ENCODE measurements around the gene MFAP5. TPM values are rescaled to one million over a fixed set of nuclear protein-coding genes. Genes with fewer than 3 reads are reported as not detected.

Gene MFAP5
- polyA plus RNA-seq, 1 donor (not counting 4 experiments of a cell fraction or from before 2014, with no cell fraction given), result 317 TPM

GRCh38 chr12:8695116-8695515 lies 32.5 kb upstream of the MFAP5 start:
- FAIRE-seq (no peak), DNase-seq (ENCODE audit: low read depth, low spot score) (no peak)
- H3K9me1 ChIP-seq (ENCODE audit: control insufficient read depth, extremely low read depth, insufficient read depth, low read length), result no peaks in the 10 kb centered on the region
- H3K9ac ChIP-seq (ENCODE audit: control insufficient read depth, extremely low read depth, insufficient read depth, low read length), result no peak overlapping the region
- dilution Hi-C loops (cut with MboI; ENCODE audit: extremely low pct_ligation_motif_present, low sequenced_read_pairs), result no loop called here
- H4K20me1 ChIP-seq (ENCODE audit: control insufficient read depth, extremely low read depth, insufficient read depth, low read length), result no peaks in the 10 kb centered on the region
- H3K36me3 ChIP-seq (ENCODE audit: control insufficient read depth in 2 of 2, extremely low read depth in 1 of 2, insufficient read depth in 2 of 2, low read length in 2 of 2), result no peaks in the 10 kb centered on the region
- no peak overlapping the region for H3K4me2 ChIP-seq (ENCODE audit: control insufficient read depth, extremely low read depth, insufficient read depth, low read depth, low read length)
- no peak overlapping the region for H3K4me3 ChIP-seq (ENCODE audit: control insufficient read depth in 2 of 3, extremely low read depth in 1 of 3, insufficient read depth in 2 of 3, low read depth in 1 of 3, low read length in 3 of 3)
- no peak overlapping the region for H2AFZ ChIP-seq (ENCODE audit: control insufficient read depth, low read length)
- H3K79me2 ChIP-seq (ENCODE audit: control insufficient read depth, insufficient read depth, low read length), result peaks cover 17% of the 10 kb centered on the region
- H3K9me3 ChIP-seq (ENCODE audit: control insufficient read depth, low read depth, low read length), result no peaks in the 10 kb centered on the region
- H3K27me3 ChIP-seq (ENCODE audit: control insufficient read depth, extremely low read depth, insufficient read depth, low read length), result no peaks in the 10 kb centered on the region
- no peak overlapping the region for H3K27ac ChIP-seq (ENCODE audit: control insufficient read depth, insufficient read depth, low read length)
- no peak for TF ChIP-seq EZH2 (IDR thresholded peaks at IDR 0.05; ENCODE audit: low read length)
- TF ChIP-seq CTCF (optimal IDR thresholded peaks at IDR 0.05 in 1 of 3, IDR thresholded peaks at IDR 0.05 in 1 of 3, conservative IDR thresholded peaks at IDR 0.05 in 1 of 3; ENCODE audit: extremely low read depth in 1 of 3, insufficient read depth in 2 of 3, low read length in 3 of 3), result no peak
- peaks cover 25% of the 10 kb centered on the region for H3K4me1 ChIP-seq (ENCODE audit: control insufficient read depth, extremely low read depth, insufficient read depth, low read length)

- DNase-seq (ENCODE audit: low read depth, low spot score) (no peak), FAIRE-seq (peak; percentile 80)
- dilution Hi-C loops (cut with MboI; ENCODE audit: extremely low pct_ligation_motif_present, low sequenced_read_pairs), result no loop called here
- H3K4me2 ChIP-seq (ENCODE audit: control insufficient read depth, extremely low read depth, insufficient read depth, low read depth, low read length), result peak overlapping the region; percentile 46
- no peak overlapping the region for H3K4me3 ChIP-seq (ENCODE audit: control insufficient read depth in 2 of 3, extremely low read depth in 1 of 3, insufficient read depth in 2 of 3, low read depth in 1 of 3, low read length in 3 of 3)
- no peak overlapping the region for H3K27ac ChIP-seq (ENCODE audit: control insufficient read depth, insufficient read depth, low read length)
- peak overlapping the region; percentile 64 for H2AFZ ChIP-seq (ENCODE audit: control insufficient read depth, low read length)
- TF ChIP-seq CTCF (optimal IDR thresholded peaks at IDR 0.05 in 1 of 3, IDR thresholded peaks at IDR 0.05 in 1 of 3, conservative IDR thresholded peaks at IDR 0.05 in 1 of 3; ENCODE audit: extremely low read depth in 1 of 3, insufficient read depth in 2 of 3, low read length in 3 of 3), result no peak
- no peak for TF ChIP-seq EZH2 (IDR thresholded peaks at IDR 0.05; ENCODE audit: low read length)
- no peaks in the 10 kb centered on the region for H3K36me3 ChIP-seq (ENCODE audit: control insufficient read depth in 2 of 2, extremely low read depth in 1 of 2, insufficient read depth in 2 of 2, low read length in 2 of 2)
- no peaks in the 10 kb centered on the region for H3K9me1 ChIP-seq (ENCODE audit: control insufficient read depth, extremely low read depth, insufficient read depth, low read length)
- peaks cover 34% of the 10 kb centered on the region for H3K4me1 ChIP-seq (ENCODE audit: control insufficient read depth, extremely low read depth, insufficient read depth, low read length)
- no peaks in the 10 kb centered on the region for H3K27me3 ChIP-seq (ENCODE audit: control insufficient read depth, extremely low read depth, insufficient read depth, low read length)
- no peaks in the 10 kb centered on the region for H3K79me2 ChIP-seq (ENCODE audit: control insufficient read depth, insufficient read depth, low read length)
- peak overlapping the region; percentile 13 for H3K9ac ChIP-seq (ENCODE audit: control insufficient read depth, extremely low read depth, insufficient read depth, low read length)
- no peaks in the 10 kb centered on the region for H3K9me3 ChIP-seq (ENCODE audit: control insufficient read depth, low read depth, low read length)
- H4K20me1 ChIP-seq (ENCODE audit: control insufficient read depth, extremely low read depth, insufficient read depth, low read length), result no peaks in the 10 kb centered on the region
Observed at GRCh38 chr12:8692573-8692972, 29.9 kb upstream of the MFAP5 start.

All from keratinocyte (primary cell).